ENCODE results near the gene NDUFS7.
A peak's percentile ranks its signal among the peaks of the same experiment; 100 is the strongest.

Gene NDUFS7

GRCh38 chr19:1364070-1364704 lies 19.5 kb upstream of the NDUFS7 start:
- FAIRE-seq (peak; percentile 86), DNase-seq (ENCODE audit: insufficient read length, low spot score) (no peak)

DNA sequence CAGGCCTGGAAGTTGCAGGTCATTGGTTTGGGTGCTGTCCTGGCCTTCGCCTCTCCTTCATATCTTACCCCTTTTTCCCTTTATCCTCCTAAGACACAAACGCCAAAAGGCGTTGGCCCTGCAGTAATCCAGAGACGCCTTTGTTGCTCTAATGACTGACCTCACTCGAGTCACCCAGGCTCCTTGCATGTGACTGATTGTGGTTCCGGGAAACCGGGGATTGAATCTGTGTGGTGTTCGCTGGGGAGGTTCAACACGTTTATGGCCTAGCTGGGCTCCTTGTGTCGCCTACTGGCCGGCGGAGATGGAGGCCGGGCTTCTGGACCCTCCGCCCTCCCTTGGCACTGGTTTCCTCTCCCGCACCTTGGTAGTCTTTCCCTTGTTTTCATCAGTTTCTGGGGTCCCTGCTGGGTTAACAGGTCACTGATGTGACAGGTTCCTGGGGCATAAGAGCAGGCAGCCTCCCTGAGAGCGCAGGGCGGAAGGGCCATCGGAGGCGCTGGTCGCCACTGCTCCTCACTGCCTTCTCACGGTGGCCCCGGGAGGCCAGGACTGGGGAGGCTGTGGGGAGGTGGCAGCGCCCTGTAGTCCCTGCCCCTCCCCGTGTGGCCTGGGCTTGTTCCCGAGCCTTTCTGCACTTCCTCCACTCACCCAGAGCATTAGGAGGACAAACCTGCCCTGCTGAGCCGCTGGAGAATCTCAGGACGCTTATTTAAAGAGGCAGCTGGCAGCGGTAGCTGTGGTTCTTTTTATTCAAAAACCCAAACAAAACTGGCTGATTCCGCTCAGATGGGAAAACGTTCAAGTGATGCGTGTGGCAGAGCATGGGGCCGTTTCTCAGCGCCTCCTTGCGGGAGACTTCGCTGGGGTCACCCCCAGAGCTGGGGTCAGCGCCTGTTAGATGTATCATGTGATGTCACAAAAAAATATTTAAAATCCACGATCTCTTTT lies 18.1 kb upstream of the NDUFS7 start:
- FAIRE-seq (no peak), DNase-seq (ENCODE audit: insufficient read length, low spot score) (no peak)

DNA sequence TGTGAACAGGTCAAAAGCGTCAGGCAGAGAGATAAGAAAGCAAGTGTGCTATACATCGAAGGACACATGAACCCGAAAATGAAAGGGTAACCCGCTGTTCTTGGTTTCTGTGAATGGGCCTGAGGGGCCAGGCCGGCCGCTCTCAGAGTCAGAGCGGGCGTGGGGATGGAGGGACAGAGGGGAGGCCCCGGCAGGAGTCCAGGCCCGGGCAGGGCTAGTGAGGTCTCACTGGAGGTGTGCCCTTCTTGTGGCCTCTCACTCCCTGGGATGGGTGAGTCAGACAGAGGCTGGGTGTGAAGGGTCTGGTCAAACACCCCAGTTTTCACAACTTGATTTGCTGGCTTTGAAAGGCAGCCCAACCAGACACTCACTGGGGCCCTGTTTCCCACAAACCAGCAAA lies 17.4 kb upstream of the NDUFS7 start:
- FAIRE-seq = no peak
- no peak for DNase-seq (ENCODE audit: insufficient read length, low spot score)

- no peak for DNase-seq (ENCODE audit: insufficient read length, low spot score)
- no peak for FAIRE-seq
Measured at GRCh38 chr19:1366899-1367870, 16.5 kb upstream of the NDUFS7 start.

- FAIRE-seq (no peak), DNase-seq (ENCODE audit: insufficient read length, low spot score) (no peak)
Measured at GRCh38 chr19:1369214-1369805, 14.4 kb upstream of the NDUFS7 start.

GRCh38 chr19:1370579-1371361 lies 12.9 kb upstream of the NDUFS7 start:
- FAIRE-seq (no peak), DNase-seq (ENCODE audit: insufficient read length, low spot score) (no peak)

DNA sequence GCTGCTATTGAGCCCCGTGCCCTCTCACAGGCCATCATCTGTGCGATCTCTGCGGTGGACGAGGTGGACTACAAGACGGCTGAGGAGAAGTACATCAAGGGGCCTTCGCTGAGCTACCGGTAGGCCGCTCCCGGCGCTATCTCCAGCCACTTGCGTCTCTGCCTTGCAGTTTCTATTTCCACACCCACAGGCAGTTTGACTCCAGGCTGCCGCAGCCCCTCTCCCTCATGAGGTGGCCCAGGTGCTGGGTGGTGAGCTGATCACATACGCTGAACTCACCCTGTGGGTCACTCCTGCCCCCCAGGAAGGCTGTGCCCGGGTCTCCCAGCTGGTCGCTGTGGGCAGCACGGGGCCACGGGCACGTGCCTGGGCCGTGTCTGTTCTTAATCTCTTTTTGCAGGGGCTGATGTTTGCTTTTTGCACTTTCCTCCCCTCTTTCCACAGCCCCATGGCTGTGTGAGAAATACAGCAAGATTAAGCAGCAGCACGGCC lies 10.6 kb upstream of the NDUFS7 start:
- FAIRE-seq (no peak), DNase-seq (ENCODE audit: insufficient read length, low spot score) (no peak)

GRCh38 chr19:1373534-1374249 lies 10.0 kb upstream of the NDUFS7 start:
- FAIRE-seq (no peak), DNase-seq (ENCODE audit: insufficient read length, low spot score) (no peak)

DNA sequence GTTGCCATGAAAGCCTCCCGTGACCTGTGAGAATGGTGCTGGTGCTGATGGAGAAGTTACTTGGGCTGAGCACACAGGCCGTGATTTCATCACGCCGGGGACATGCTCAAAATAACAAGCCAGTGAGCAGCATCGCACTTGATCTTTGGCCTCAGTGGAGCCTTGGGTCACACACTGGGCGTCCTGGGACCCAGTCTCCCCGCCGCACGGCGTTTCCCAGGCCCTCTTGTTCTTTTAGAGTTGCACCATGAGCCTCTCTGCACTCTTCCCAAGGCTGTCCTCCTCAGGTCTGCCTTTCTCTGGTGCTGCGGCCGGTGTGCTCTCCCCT lies 9.5 kb upstream of the NDUFS7 start:
- no peak for DNase-seq (ENCODE audit: insufficient read length, low spot score)
- FAIRE-seq = no peak

DNA sequence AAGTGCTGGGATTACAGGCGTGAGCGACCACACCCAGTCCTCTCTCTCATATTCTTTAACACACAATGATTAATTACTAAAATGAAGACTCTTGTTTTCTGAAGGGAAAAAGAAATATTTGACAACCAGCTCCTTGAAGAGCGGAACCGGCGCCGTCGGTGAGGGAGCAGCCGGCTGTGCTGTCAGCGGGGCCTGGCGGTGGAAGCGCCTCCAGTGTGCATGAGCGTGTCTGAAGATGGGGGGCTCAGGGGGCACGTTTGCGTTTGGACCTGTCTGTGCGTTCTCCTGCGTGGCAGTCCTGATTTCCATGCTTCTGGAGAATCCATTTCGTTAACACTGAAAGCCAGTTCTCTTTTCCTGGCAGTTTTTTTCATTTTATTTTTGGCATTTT lies 7.3 kb upstream of the NDUFS7 start:
- FAIRE-seq (no peak), DNase-seq (ENCODE audit: insufficient read length, low spot score) (no peak)

- DNase-seq (ENCODE audit: insufficient read length, low spot score) (no peak), FAIRE-seq (no peak)
Measured at GRCh38 chr19:1377176-1377964, 6.3 kb upstream of the NDUFS7 start.

- no peak for DNase-seq (ENCODE audit: insufficient read length, low spot score)
- FAIRE-seq = no peak
Measured at GRCh38 chr19:1377965-1378785, 5.5 kb upstream of the NDUFS7 start.

DNA sequence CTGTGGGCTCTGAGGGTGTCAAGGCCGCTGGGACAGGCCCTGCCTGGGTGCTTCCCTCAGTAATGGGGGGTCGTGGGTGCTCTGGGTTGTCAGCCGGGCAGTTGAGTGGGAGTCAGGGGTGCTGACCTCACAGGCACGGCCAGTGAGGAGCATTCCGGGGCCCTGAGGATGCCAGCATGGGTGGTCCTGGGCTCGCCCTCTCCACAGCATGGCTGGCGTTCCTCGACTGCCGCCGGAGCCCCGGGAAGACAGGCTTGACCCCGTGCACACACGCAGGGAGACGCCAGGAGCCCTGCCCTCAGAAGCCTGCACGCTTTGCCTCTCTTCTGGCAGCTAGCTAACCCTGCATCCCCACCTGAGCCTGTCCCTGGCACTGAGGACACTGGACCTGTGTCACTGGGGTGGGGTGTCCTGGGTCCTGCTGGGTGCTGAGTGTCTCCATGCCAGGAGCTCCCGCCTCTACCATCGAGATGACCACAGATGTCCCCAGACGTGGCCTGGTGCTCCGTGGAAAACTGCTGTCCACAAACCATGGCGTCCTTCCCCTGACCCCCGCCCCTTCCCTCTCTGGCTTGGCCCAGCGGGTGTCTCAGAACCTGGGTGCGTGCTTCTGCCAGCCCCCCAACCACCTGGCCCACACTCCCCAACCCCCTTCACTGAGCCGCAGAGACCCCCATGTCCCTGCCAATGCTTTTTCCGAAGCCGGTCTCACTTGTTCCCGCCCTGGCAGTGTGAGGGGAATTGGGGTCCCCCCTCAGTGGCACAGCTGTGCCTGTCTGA lies 4.4 kb upstream of the NDUFS7 start:
- DNase-seq (ENCODE audit: insufficient read length, low spot score) (no peak), FAIRE-seq (no peak)

- no peak for DNase-seq (ENCODE audit: insufficient read length, low spot score)
Measured at GRCh38 chr19:1379961-1380489, 3.7 kb upstream of the NDUFS7 start.

GRCh38 chr19:1382250-1382649 lies 1.5 kb upstream of the NDUFS7 start:
- DNase-seq (ENCODE audit: insufficient read length, low spot score) (no peak), FAIRE-seq (no peak)

More at GRCh38 chr19:1379961-1380489, 3.7 kb upstream of the NDUFS7 start:
- FAIRE-seq = no peak

- no peak for DNase-seq (ENCODE audit: insufficient read length, low spot score)
- no peak for FAIRE-seq
Measured at GRCh38 chr19:1383017-1383311, 743 bp upstream of the NDUFS7 start.

- no peak for FAIRE-seq
- no peak for DNase-seq (ENCODE audit: insufficient read length, low spot score)
Measured at GRCh38 chr19:1384085-1384462, 367 bp downstream of the NDUFS7 start.
